ENCODE data around the gene B4GALNT4. TPM values are rescaled to one million over a fixed set of nuclear protein-coding genes. Genes with fewer than 3 reads are reported as not detected.

The B4GALNT4 gene
- total and polyA plus RNA-seq, 2 of the 13 experiments (the other 11 are each of a cell fraction or from before 2014, with no cell fraction given): 30.5 to 50.1 TPM

- TF ChIP-seq ZNF687 (CRISPR knock-in tag; IDR thresholded peaks at IDR 0.05) (peak; percentile 83), TCF7 (IDR thresholded peaks at IDR 0.05; ENCODE audit: low read depth) (no peak), USF2 (IDR thresholded peaks at IDR 0.05; ENCODE audit: low read depth, low read length) (peak; percentile 35; the same call in 1 of the 2 replicates), USF2 (CRISPR knock-in tag; IDR thresholded peaks at IDR 0.05; ENCODE audit: borderline replicate concordance) (peak; percentile 65; the same call in 1 of the 2 replicates), ATF2 (CRISPR knock-in tag; IDR thresholded peaks at IDR 0.05) (peak; percentile 72), HNF4A (CRISPR knock-in tag; IDR thresholded peaks at IDR 0.05) (peak; percentile 31), THAP11 (CRISPR knock-in tag; IDR thresholded peaks at IDR 0.05) (0 out of 2 replicates have a peak, but pooled peaks have one; percentile 16), ZMYM4 (CRISPR knock-in tag; IDR thresholded peaks at IDR 0.05) (peak; percentile 4; the same call in 1 of the 2 replicates), GMEB1 (CRISPR knock-in tag; IDR thresholded peaks at IDR 0.05; ENCODE audit: borderline replicate concordance) (no peak), ZBTB7A (CRISPR knock-in tag; IDR thresholded peaks at IDR 0.05) (peak; percentile 49; the same call in 1 of the 2 replicates)
These were observed 42.3 kb upstream of the B4GALNT4 start (continued) for GRCh38 chr11:326842-327580.
